NCI-H1436 (cell line): ENCODE results near the gene ASTN2.
A peak's percentile ranks its signal among the peaks of the same experiment; 100 is the strongest.

Experiments
- DNase-seq: peaks from one replicate; lab custom pipeline; 2025; lab: John Stamatoyannopoulos, UW

Gene ASTN2

DNA sequence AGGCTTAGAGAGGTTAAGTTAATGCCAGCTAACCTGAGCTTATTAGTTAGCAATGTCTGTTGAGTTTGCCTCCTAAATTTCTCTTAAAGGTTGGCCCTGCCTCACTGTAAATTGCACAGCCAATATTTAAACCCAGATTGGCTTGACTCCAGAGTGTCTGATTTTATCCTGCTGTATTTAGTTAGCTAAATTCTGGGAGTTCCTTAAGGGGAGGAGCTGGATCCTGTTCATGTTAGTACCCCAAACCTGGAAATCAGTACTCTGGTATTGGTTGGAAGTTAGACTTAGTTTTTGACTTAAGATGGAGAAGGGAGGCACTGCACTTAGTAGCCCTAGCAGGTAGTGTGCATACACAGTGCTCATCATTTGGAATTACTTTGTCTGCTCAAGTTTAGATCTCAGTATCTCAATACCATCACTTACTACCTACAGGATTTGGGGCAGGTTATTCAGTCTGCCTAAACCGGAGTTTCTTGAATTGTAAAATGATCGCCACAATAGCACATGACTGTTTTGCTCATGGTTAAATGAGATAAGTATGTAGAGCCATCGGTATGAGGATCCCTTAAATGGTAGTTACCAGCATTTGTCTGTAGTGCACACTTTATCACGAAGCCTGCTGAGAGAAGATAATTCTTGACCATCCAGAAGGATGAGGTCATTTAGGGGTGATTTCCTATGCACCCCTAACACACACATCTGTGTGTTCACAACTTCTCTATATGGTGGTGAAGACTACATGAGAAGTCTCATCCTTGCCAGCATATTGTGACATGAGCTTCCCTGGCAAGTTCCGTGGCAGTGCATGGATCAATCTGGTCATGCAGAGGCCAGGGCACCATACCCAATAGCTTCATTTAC is 992.5 kb downstream of the ASTN2 start:
- DNase-seq, result no peak

DNA sequence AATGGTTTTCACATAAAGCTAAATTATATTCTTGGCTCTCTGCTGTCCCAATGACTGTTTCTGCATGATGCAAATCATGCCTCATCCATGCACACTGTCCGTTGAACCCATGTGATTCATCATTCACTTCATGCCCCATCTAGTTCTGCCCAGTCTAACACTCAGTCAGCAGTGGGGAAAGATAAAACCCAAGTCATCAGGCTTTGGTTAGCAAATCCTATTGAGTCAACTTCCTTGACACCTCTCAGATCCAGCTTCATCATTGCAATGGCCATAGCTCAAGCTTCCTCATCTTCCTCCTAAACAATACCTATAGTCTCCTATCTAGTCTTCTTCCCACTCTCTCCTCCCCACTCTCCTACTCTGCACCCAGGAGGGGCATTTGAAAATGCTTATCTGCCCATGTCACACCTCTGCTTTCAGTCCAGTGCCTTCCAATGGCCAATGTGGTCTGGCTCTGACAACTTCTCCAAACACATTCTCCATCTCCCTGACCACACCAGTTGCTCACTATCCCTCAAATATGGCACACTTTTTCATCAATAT is 993.8 kb downstream of the ASTN2 start:
- no peak for DNase-seq

DNA sequence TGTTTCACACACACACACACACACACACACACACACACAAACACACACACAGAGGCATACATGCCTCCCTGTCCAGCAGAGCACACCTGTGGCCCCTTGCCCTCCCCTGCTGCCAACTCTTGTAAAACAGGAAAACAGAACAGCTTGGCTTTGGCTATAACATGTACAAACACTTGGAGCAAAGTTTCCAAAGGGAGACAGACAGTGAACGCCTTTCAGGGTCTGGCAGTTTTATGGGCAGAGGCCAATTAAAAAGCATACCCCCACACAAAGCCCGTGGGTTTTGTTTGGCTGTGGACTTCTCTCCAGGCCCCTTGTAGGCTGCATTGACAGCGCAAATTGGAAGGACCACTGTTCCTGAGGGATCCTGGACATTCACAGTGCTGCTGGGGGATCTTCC is 995.7 kb downstream of the ASTN2 start:
- no peak for DNase-seq

DNA sequence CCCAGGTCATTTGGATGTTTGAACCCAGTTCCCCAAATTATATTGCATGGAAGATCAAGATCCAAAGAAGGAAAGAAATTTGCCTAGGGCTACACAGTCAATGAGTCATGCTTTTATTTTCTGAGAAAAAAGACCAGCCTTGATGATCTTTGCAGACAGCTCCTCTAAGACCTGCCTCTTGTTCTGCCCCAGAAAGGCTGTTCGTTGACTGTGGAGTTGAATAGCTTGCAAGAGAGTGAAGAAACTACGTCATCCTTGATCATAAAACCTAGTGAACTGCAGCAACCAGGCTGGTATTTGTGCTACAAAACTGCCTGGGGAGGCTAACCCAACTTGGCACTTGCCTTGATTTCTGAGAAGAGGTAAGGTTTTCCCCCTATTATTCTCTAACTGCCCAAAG is 997.4 kb downstream of the ASTN2 start:
- DNase-seq, result no peak

DNA sequence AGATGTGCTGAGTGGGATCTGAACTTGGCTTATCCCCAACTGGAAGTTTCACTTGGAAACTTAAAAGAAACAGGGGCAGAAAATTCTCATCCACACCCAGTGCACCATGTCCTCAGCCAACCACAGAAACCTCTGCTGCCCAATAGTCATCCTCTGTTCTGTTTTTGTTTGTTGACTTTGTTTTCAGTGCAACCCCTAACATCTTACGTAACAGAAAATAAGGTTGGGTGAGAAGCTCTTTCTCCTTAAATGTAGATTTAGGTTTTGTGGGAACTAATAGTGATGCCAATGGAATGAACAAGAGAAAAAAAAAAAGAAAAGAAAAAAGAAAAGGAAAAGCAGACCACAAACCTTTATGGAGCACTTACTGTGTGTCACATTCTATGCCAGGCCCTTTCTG is 998.4 kb downstream of the ASTN2 start:
- DNase-seq, result no peak

DNA sequence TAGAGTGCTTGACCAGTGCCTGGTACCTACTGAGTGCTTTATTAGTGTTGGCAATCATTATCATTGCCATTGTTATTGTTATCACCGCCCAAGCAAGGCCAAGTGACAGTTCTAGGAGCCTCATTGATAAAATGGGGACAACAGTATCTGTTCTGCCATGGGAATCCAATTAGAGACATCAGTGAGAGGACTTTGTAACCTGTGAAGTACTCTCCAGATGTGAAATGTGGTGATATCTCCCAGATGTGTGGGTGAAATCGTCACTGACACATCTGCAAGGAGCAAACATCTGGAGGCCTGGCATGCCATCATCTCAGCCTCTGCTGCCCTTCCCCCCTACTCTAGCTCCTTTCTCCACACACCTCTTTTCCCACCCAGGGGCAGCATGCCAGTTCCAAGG is 1000.5 kb downstream of the ASTN2 start:
- no peak for DNase-seq

DNA sequence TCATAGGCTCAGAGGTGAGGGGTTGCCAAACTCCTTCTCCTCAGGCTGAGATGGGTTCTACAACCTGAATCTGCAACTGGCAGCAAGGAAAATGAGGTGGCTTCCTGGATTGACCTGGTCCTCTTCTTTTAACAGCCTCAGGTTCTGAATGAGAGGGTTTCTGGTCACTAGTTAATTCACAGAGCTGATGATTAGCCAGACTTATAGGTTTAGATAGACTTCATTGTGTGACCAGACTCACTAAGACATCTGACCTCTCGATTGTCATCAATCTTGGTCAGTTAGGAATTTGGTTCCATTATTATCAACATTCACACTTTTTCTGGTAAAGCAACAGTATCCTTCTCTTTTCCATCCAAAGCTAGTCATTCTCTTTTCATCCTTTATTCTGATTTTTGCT is 1003.4 kb downstream of the ASTN2 start:
- no peak for DNase-seq

DNA sequence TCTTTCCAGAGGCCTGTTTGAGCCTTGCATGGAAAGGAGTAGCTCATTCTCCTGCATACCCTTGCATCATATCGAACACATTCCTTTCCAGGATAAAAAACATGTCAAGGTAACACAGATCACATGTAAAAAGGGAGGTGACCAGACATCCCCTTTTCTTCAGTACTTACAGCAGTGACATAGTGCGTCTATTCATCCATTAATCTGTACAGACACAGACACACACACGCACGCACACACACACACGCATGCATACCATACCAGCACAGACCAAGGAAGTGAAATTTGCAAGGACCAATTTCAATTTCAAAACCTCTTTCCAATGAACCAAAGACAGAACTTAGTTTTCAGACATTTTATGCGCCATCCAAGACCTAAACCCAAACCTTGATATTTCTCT is 1005.2 kb downstream of the ASTN2 start:
- DNase-seq, result no peak

DNA sequence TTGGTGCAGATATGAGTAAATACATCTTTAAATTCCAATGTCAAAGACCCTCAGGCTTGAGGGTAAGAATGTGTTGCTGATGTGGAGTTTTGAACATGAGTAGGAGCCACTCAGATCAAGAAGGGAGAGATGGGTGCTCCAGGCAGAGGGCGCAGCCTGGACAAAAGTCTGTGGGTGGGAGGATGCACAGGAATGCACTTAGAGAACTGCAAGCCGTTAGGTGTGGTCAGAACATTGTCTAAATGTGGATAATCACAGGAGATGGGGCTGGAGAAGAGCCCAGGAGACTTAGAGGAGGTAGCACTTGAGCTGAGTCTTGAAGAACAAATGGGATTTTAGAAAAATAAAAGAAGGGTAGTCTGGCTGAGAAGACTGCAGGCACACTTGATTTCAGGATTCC is 1005.7 kb downstream of the ASTN2 start:
- no peak for DNase-seq

DNA sequence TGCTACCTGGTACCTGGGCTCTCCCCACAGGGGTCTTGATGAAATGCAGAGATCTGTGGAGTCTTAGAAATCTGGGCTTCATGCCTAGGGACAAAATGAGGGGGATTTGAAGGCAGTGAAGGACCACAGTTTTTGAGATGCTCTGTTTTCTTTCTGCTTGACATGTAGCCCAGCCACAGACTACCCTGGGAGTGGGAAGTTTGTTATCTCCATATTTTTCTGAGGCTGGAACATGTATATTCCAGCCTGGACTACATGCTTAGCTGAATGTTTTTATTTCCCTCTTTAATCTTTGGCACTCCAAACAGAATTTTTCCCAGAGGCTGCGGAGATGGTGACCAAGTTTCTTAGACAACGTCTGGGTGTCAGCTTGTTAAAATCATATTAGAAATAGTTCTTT is 1008.4 kb downstream of the ASTN2 start:
- DNase-seq, result no peak

DNA sequence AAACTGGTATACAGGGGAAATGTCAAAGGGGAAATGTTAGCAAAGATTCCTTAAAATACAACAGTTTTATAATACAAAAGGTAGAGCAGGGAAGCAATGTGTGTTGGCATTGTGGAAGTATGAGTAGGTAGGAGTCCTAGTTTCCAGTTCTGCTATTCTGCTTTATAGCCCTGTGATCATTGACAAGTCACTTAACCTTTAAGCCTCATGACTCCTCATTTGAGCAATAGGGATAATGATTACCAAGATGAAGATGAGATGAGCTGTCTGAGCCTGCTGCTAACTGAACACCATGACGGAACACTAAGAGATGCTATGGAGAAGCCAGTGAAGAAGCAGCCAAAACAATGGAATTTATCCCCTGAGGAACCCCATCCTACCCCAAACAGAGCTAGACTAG is 1009.5 kb downstream of the ASTN2 start:
- DNase-seq, result no peak

DNA sequence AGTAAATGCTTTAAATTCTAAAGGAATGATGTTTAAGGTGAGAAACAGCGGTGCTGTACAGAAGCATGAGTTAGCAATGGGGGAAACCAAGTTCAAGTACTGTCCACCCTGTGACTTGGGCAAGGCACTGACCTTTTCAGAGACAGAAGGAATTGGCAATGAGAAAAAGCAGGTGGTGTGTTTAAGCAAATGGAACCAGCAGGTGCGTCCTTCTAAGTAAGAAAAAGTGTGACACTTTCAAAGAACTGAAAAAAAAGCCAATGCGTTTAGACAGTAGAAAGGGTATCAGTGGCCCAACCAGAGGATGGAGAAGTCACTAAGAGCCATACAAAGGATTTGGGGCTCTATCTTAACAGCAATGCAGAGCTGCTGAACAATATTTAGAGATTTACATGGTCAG is 1010.6 kb downstream of the ASTN2 start:
- no peak for DNase-seq

DNA sequence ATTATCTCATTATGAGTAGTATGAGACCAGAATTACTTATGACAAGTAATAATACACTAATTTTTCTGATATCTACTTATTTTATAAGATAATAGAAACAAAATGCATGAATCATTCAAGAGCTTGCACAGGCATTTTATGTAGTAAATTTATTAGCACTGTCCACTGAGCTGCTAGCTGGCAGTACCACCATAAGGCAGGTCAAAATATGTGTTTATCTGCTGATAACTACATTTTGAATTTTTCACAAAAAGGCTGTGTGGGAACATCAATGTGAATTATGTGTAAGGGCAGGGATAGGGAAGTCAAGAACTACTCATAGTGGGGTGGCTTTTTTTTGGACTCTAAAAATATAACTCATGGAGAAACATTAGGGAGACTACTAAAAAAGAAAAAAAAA is 1011.7 kb downstream of the ASTN2 start:
- no peak for DNase-seq

DNA sequence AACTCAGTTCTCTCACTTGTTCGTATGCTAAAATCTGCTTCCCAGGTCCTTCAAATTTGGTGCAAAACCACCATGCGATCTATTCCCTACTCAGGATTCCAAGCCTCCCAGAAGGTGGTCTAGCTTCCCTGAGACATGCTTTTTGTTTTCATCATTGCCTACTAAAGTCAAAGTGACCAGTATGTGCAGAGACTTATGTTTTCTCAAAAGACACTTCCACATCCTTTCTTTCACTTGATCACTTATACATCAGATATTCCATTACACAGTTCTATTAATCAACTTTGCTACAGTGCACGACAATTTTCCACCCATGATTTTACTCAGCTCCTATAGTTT is 1019.2 kb downstream of the ASTN2 start:
- no peak for DNase-seq

DNA sequence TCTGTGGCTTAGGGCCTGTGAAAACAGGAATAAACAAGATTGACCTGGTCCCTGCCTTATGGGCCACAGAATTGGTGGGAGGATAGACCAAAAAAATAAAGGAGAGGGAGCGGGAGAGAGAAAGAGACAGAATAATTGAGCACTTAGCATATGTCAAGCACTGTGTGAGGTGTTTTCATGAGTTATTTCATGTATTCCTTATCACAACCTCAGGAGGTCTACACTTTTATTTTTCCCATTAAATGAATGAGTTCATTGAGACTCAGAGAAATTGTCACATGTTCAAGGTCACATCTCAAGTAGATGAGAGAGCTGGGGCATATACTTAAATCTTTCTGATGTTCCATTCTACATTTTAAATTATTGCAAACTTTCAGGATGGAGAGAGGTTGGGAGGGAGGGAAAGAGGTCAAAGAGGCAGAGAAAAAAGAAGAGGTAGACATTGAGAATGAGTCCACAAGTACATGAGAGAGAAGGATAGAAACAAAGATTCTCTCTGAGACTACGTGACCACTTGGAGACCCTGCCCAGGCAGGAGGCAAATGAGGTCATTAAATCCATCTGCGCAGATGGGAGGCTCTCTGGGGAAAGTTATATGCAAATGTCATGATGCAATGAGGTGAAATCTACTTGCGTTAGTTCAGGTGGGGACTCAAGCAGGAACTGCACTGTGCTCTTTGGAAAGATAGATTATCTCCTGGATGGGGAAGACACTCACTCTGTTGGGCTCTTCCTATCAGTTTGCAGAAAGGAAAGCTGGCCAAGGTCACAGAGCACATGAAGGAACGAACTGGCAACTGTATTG is 1019.8 kb downstream of the ASTN2 start:
- DNase-seq, result peak; percentile 74

DNA sequence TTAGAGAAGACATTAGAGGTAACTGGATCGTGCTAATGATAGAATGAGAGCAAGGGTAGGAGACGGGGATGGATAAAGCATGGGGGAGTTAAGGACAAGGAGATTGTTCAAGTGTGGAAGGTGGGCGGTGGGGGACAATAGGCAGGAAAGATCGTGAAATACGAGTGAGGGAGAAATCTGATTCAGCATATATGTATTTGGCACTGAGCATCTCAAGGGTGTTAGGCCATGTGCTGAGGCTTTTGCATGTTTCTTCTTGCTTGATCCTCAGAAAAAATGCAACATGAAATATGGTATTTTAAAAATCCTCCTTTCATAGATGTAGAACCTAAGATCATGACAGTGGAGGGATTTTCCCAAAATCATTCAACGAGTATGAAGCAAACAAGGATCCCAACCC is 1020.8 kb downstream of the ASTN2 start:
- no peak for DNase-seq

DNA sequence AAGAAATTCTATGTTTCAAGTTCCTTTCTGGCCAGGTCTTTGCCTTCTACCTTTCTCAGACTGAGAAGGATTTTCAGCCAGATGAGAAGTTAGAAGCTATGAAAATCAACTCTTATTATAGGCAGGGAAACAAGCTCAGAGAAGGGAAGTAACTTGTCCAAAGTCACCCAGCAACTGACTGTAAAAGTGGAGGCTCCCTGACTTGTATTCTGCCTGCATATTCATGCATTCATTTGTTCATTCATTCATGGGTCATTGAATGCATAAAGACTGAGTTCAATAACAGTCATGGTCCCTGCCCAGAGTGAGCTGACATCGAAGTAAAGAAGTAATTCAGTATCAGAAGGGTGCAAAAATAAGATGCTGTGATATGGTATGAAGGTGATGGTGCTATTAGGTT is 1021.7 kb downstream of the ASTN2 start:
- no peak for DNase-seq

DNA sequence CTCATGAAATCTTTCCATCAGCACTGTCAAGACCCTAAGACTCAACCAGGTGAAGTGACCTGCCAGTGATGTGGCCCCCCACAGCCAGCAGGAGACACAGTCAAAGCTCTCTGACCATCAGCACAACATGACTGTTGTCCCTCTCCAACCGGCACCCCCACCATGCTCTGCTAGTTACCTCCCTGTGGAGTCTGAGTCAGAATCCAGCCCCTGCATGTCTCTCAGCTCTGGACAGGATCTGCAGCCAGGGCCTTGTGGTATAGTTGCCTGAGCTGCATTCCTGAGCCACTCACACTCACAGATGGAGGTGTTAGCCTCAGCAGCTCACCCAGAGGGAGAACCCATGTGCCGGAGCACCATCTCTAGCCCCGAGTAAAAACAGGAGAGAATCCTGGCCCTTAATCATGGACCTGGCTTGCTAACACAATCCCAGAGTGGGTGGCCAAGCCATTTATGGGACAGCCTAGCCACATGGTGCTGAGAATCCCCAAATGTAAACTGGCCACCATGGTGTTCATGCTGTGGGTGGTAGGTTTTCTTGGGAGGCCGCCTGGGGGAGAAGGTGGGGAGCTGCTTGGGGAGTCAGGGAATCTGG is 1023.5 kb downstream of the ASTN2 start:
- no peak for DNase-seq

DNA sequence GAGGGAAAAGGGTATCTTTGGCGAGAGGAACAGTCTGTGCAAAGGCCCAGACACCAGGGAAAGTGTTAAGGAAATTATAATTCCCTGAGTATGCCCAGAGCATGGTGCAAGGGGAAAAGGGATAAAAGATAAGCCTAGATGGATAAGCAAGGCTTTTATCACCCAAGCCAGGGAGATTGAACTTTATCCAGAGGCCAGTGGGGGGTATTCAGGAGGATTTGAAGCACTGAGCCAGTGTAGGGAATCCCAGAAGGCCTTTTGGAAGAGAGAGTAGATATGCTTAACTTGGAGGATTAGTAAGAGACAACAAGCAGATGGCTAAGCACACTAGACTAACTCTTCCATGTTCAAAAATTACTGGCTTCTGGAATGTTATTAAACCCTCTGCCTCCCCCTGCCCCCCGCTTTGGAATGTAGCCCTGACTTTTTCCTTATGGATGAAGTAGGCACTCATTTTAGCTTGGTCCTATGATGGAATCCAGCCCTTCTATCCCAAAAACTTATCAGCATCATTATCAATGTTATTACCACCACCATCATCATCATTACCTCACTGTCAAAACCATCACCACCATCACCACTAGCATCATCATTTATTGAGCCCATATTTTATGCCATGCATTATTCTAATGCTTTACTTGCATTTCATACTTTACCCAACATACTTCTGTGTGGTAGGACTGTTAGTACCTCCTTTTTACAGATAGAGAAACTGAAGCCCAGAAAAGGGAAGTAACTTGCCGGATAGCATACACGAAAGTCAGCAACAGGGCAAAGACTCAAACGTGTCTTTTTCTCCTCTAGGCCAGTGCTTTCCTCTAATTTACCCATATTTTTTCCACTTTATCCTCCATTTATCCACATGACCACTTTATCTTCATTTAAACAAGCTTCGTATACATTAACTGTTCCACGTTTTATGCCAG is 1024.3 kb downstream of the ASTN2 start:
- DNase-seq, result no peak

DNA sequence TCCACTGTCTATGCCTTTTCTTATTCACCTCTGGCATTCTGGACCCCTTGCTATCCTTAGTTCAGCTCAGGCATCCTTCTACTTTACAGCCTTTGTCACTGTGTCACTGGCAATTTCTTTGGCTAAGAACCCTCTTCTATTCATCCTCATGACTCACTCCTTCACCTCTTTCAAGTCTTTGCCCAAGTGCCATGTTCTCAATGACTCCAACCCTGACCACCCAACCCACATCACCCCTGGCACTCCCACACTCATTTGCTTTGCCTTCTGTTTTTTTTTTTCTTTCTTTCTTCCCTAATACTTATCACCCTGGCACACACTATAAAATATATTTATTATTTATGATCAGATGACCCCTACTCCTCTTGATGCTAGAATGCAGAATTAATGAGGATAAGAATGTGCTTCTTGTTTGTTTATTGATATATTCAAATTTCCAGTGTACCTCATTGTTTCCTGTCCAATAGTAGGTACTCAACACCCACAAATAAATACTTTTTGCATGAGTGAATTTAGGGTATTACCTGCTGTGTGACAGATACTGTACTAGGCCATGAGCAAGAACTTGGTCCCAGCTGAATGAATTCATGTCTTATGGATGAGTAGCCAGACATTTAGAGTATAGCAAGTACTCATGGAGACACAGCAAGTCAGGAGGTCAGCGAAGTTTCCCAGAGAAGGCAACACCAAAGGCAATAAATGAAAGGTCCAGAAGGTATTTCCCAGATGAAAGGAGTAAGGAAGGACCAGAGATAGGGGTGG is 1025.1 kb downstream of the ASTN2 start:
- DNase-seq, result no peak
